ENCODE measurements around the gene DOK4. TPM values are rescaled to one million over a fixed set of nuclear protein-coding genes. Genes with fewer than 3 reads are reported as not detected.

DOK4 gene
- total RNA-seq, 1 experiment from 2014 or later = 27.4 TPM

DNA sequence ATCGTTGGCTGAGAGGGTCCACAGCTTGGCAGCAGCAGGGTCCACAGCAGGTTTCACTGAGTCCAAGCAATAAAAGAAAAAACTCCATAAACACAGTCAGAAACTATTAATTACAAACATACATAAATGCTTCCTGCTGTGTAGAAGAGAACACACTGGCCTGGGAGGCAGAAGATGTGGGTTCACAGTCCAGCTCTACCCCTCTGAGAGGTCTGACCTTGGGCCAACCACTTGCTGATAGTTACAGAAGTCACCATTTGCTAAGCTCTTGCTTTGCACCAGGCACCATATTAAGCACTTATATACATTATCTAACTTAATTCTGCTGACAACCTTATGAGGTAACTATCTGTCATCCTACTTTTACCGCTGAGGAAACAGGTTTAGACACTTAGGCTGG is 53.8 kb downstream of the DOK4 start:
- Histone ChIP-seq H3K9me3 (ENCODE audit: insufficient read depth, low read depth) (no peaks in the 10 kb centered on the region), H3K27me3 (ENCODE audit: insufficient read depth, low read depth) (no peaks in the 10 kb centered on the region), H3K4me2 (no peak overlapping the region), H3F3A (ENCODE audit: insufficient read depth, low read depth) (no peaks in the 10 kb centered on the region), H4K20me1 (ENCODE audit: insufficient read depth) (no peaks in the 10 kb centered on the region), H3K4me3 (no peak overlapping the region), H3K27ac (no peak overlapping the region), H3K36me3 (ENCODE audit: low read depth) (peaks cover 16% of the 10 kb centered on the region), H2AFZ (no peak overlapping the region), H3K79me2 (ENCODE audit: low read depth) (no peaks in the 10 kb centered on the region), H3K9me2 (ENCODE audit: insufficient read depth) (no peaks in the 10 kb centered on the region), H3K4me1 (replicated peaks; ENCODE audit: insufficient read depth) (no peaks in the 10 kb centered on the region)
- TF ChIP-seq, protein P1, sequence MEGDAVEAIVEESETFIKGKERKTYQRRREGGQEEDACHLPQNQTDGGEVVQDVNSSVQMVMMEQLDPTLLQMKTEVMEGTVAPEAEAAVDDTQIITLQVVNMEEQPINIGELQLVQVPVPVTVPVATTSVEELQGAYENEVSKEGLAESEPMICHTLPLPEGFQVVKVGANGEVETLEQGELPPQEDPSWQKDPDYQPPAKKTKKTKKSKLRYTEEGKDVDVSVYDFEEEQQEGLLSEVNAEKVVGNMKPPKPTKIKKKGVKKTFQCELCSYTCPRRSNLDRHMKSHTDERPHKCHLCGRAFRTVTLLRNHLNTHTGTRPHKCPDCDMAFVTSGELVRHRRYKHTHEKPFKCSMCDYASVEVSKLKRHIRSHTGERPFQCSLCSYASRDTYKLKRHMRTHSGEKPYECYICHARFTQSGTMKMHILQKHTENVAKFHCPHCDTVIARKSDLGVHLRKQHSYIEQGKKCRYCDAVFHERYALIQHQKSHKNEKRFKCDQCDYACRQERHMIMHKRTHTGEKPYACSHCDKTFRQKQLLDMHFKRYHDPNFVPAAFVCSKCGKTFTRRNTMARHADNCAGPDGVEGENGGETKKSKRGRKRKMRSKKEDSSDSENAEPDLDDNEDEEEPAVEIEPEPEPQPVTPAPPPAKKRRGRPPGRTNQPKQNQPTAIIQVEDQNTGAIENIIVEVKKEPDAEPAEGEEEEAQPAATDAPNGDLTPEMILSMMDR (conservative IDR thresholded peaks at IDR 0.05) = no peak
- TF ChIP-seq EZH2 (IDR thresholded peaks at IDR 0.05; ENCODE audit: low read depth) = no peak
- ChIA-PET POLR2A (ENCODE audit: unreplicated experiment) (interaction anchor here (0.7 kb wide), 2 partner anchors 9 to 15 kb away, joined by 3 to 8 read pairs; partner anchors contain the start of gene COQ9), CTCF (interaction anchor here (0.7 kb wide), 1 partner anchor 10 kb away, joined by 3 read pairs; no protein-coding TSS in a partner anchor)
- intact Hi-C loops (cut with micrococcal nuclease; ENCODE audit: unreplicated experiment) = no loop called here
- BruUV-seq (replicated peaks) = no TSS peak
- no peak for DNase-seq

DNA sequence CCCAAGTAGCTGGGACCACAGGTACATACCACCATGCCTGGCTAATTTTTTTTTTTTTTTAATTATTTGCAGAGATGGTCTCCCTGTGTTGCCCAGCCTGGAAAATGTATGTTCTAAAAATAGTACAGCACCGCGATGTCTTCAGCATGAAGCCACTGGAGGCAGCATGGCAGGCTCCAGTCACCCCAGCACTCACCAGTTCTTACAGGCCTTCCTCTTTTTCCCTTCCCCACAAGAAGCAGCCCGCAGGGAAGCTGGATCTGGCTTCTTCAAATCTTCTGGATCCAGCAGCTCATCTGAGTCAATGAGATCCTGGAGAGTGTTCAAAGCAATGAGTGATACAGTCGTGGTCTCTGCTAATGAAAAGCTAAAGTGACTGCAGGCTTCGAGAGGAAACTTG is 55.3 kb downstream of the DOK4 start:
- no peak for TF ChIP-seq EZH2 (IDR thresholded peaks at IDR 0.05; ENCODE audit: low read depth)
- TF ChIP-seq, protein P1 (conservative IDR thresholded peaks at IDR 0.05) = no peak
- POLR2A ChIA-PET (ENCODE audit: unreplicated experiment) = no interaction called here
- Histone ChIP-seq H3K27me3 (ENCODE audit: insufficient read depth, low read depth) (no peaks in the 10 kb centered on the region), H3K4me2 (no peak overlapping the region), H3K36me3 (ENCODE audit: low read depth) (peaks cover 16% of the 10 kb centered on the region; the same call in 1 of the 2 replicates), H4K20me1 (ENCODE audit: insufficient read depth) (no peaks in the 10 kb centered on the region), H3K79me2 (ENCODE audit: low read depth) (no peaks in the 10 kb centered on the region), H3K9me2 (ENCODE audit: insufficient read depth) (no peaks in the 10 kb centered on the region), H3K9me3 (ENCODE audit: insufficient read depth, low read depth) (no peaks in the 10 kb centered on the region), H3K27ac (no peak overlapping the region), H3K4me1 (replicated peaks; ENCODE audit: insufficient read depth) (no peaks in the 10 kb centered on the region), H2AFZ (no peak overlapping the region), H3F3A (ENCODE audit: insufficient read depth, low read depth) (no peaks in the 10 kb centered on the region), H3K4me3 (no peak overlapping the region)
- BruUV-seq (replicated peaks) = no TSS peak
- no peak for DNase-seq
- intact Hi-C loops (cut with micrococcal nuclease; ENCODE audit: unreplicated experiment) = no loop called here
- CTCF ChIA-PET = no interaction called here

DNA sequence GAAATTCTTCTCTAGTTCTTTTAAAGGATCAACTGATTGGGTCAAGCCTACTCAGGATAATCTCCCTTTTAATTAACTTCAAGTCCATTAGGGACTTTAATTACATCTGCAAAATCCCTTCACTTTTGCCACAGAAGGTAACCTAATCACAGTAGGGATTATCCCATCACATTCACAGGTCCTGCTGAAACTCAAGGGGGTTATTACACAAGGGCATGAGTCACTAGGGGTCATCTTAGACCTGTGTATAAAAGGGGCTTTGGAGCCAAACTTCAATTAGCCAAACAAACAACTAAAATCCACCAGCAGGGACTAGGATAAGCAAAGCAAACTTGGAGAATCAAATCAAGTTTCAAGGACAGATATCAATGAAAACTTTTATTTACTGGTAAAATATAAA is 58.5 kb downstream of the DOK4 start:
- TF ChIP-seq, protein P1 (conservative IDR thresholded peaks at IDR 0.05) = no peak
- no peak for TF ChIP-seq EZH2 (IDR thresholded peaks at IDR 0.05; ENCODE audit: low read depth)
- ChIA-PET POLR2A (ENCODE audit: unreplicated experiment) (no interaction called here), CTCF (no interaction called here)
- Histone ChIP-seq H2AFZ (no peak overlapping the region), H3K79me2 (ENCODE audit: low read depth) (no peaks in the 10 kb centered on the region), H3K36me3 (ENCODE audit: low read depth) (peaks cover 8% of the 10 kb centered on the region; the same call in 1 of the 2 replicates), H3K27me3 (ENCODE audit: insufficient read depth, low read depth) (no peaks in the 10 kb centered on the region), H3K9me3 (ENCODE audit: insufficient read depth, low read depth) (no peaks in the 10 kb centered on the region), H3F3A (ENCODE audit: insufficient read depth, low read depth) (peaks cover 3% of the 10 kb centered on the region; the same call in 1 of the 2 replicates), H4K20me1 (ENCODE audit: insufficient read depth) (no peaks in the 10 kb centered on the region), H3K27ac (no peak overlapping the region), H3K4me3 (no peak overlapping the region), H3K4me2 (no peak overlapping the region), H3K9me2 (ENCODE audit: insufficient read depth) (no peaks in the 10 kb centered on the region), H3K4me1 (replicated peaks; ENCODE audit: insufficient read depth) (no peaks in the 10 kb centered on the region)
- no TSS peak for BruUV-seq (replicated peaks)
- no peak for DNase-seq
- intact Hi-C loops (cut with micrococcal nuclease; ENCODE audit: unreplicated experiment) = no loop called here
